ENCODE results near the gene TMC3.

TMC3 gene

GRCh38 chr15:81385721-81386076 is 11.7 kb upstream of the TMC3 start:
- no peak overlapping the region for H3K4me3 ChIP-seq (replicated peaks; ENCODE audit: low read depth, low read length)
- DNase-seq (ENCODE audit: low read depth), result no peak
- no peak for TF ChIP-seq CTCF (IDR thresholded peaks at IDR 0.05; ENCODE audit: low read length, missing control alignments)

GRCh38 chr15:81384891-81385720 is 11.1 kb upstream of the TMC3 start:
- DNase-seq (ENCODE audit: low read depth), result no peak
- H3K4me3 ChIP-seq (replicated peaks; ENCODE audit: low read depth, low read length), result no peak overlapping the region
- no peak for TF ChIP-seq CTCF (IDR thresholded peaks at IDR 0.05; ENCODE audit: low read length, missing control alignments)

- DNase-seq (ENCODE audit: low read depth), result no peak
- no peak overlapping the region for H3K4me3 ChIP-seq (replicated peaks; ENCODE audit: low read depth, low read length)
- no peak for TF ChIP-seq CTCF (IDR thresholded peaks at IDR 0.05; ENCODE audit: low read length, missing control alignments)
Observed at GRCh38 chr15:81381720-81382119, 7.7 kb upstream of the TMC3 start.

GRCh38 chr15:81380668-81381067 is 6.7 kb upstream of the TMC3 start:
- TF ChIP-seq CTCF (IDR thresholded peaks at IDR 0.05; ENCODE audit: low read length, missing control alignments), result no peak
- no peak overlapping the region for H3K4me3 ChIP-seq (replicated peaks; ENCODE audit: low read depth, low read length)
- no peak for DNase-seq (ENCODE audit: low read depth)

GRCh38 chr15:81380203-81380602 is 6.2 kb upstream of the TMC3 start:
- no peak for DNase-seq (ENCODE audit: low read depth)
- H3K4me3 ChIP-seq (replicated peaks; ENCODE audit: low read depth, low read length), result no peak overlapping the region
- TF ChIP-seq CTCF (IDR thresholded peaks at IDR 0.05; ENCODE audit: low read length, missing control alignments), result no peak

GRCh38 chr15:81379269-81379668 is 5.3 kb upstream of the TMC3 start:
- no peak for DNase-seq (ENCODE audit: low read depth)
- TF ChIP-seq CTCF (IDR thresholded peaks at IDR 0.05; ENCODE audit: low read length, missing control alignments), result no peak
- no peak overlapping the region for H3K4me3 ChIP-seq (replicated peaks; ENCODE audit: low read depth, low read length)

- no peak for TF ChIP-seq CTCF (IDR thresholded peaks at IDR 0.05; ENCODE audit: low read length, missing control alignments)
- H3K4me3 ChIP-seq (replicated peaks; ENCODE audit: low read depth, low read length), result no peak overlapping the region
- DNase-seq (ENCODE audit: low read depth), result no peak
Observed at GRCh38 chr15:81378443-81378842, 4.4 kb upstream of the TMC3 start.
